Type B pancreatic cell (in vitro differentiated cells): Measurements from ENCODE around the gene LIMS2. TPM values are rescaled to one million over a fixed set of nuclear protein-coding genes. Genes with fewer than 3 reads are reported as not detected.

ENCODE experiments used
- DNase-seq: peaks from one replicate; pipeline ENCODE4 v3.0.0; 2021; ENCODE audit warnings: mixed read lengths; ENCODE audit not compliant: unreplicated experiment; ENCODE audit errors: extremely low spot score
- H3K27ac Mint-ChIP-seq: 2 replicates; pipeline ENCODE4 v1.8.0; 2021; ENCODE audit warnings: mild to moderate bottlenecking, mixed read lengths
- H3K27me3 Mint-ChIP-seq: 2 replicates; pipeline ENCODE4 v1.8.0; 2021; ENCODE audit warnings: mixed read lengths
- H3K36me3 Mint-ChIP-seq: 2 replicates; pipeline ENCODE4 v1.8.0; 2021; ENCODE audit warnings: mixed read lengths
- H3K4me1 Mint-ChIP-seq: one replicate; pipeline ENCODE4 v1.8.0; 2021; ENCODE audit warnings: mixed read lengths; ENCODE audit not compliant: unreplicated experiment
- H3K4me3 Mint-ChIP-seq: 2 replicates; pipeline ENCODE4 v1.8.0; 2021; ENCODE audit warnings: mild to moderate bottlenecking, mixed read lengths
- H3K9me3 Mint-ChIP-seq: 2 replicates; pipeline ENCODE4 v1.8.0; 2021; ENCODE audit warnings: mixed read lengths
- total RNA-seq: library from RNA; stranded (reverse); gene quantifications from 2 replicates; pipeline ENCODE4 v1.2.1, GENCODE V29; 2021; ENCODE audit warnings: low replicate concordance
- TF ChIP-seq, protein P1 (sequence below): fragments of 200-600 bp; sonication (generic); conservative IDR thresholded peaks from 2 replicates; pipeline ENCODE4 v1.5.0; 2021; ENCODE audit warnings: antibody characterized with exemption, mild to moderate bottlenecking

The LIMS2 gene
- total RNA-seq, 1 donor from 2014 or later: 13.1 TPM

DNA sequence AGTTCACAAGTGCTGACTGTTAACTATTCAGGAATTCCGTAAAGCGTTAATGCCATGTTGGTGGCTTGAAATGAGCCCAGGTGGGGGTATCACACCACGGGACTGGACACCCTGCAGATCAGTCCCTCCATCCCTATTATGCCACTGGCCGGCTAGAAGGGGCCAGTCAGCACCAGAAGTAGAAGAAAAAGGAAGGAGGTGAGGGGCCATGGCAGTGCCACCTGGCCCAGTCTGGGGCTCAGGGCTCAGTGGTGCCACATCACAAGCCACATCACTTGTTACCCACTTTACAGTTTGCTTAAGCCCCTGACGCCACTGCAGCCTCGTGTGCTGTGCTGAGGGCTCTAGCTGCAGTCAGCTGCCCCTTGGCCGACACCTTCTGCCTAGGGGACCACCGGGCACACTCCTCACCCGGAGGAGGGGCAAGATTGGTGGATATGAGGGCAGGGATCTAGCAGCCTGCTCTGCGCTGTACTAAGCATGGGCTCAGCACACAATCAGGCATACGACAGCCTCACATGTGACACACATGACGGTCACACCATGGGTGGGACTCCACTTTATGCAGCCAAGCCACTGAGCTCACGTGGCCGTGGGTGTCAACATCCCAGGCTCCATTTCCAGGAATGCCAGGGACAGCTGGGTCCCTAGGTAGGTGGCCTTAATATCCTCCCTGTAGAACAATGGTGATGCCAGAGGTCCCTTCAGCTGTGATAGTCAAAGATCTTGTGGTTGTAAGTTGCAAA is 3.6 kb downstream of the LIMS2 start:
- Mint-ChIP-seq H3K9me3 (no peaks in the 10 kb centered on the region), H3K4me3 (no peak overlapping the region), H3K4me1 (peaks cover 6% of the 10 kb centered on the region), H3K27ac (no peak overlapping the region), H3K27me3 (peaks cover 71% of the 10 kb centered on the region), H3K36me3 (no peaks in the 10 kb centered on the region)
- TF ChIP-seq, protein P1, sequence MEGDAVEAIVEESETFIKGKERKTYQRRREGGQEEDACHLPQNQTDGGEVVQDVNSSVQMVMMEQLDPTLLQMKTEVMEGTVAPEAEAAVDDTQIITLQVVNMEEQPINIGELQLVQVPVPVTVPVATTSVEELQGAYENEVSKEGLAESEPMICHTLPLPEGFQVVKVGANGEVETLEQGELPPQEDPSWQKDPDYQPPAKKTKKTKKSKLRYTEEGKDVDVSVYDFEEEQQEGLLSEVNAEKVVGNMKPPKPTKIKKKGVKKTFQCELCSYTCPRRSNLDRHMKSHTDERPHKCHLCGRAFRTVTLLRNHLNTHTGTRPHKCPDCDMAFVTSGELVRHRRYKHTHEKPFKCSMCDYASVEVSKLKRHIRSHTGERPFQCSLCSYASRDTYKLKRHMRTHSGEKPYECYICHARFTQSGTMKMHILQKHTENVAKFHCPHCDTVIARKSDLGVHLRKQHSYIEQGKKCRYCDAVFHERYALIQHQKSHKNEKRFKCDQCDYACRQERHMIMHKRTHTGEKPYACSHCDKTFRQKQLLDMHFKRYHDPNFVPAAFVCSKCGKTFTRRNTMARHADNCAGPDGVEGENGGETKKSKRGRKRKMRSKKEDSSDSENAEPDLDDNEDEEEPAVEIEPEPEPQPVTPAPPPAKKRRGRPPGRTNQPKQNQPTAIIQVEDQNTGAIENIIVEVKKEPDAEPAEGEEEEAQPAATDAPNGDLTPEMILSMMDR: no peak
- no peak for DNase-seq

DNA sequence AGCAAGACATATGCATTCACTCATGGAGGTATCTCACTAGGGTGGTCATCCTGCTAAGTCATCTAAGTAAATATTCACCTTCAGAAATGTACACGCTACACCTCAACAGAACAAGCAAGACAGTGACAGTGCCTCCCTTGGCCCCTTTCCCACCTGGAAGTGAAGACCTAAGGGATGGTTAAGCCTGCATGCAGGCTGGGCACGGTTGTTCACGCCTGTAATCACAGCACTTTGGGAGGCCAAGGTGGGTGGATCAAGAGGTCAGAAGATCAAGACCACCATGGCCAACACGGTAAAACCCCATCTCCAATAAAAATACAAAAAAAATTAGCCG is 4.4 kb downstream of the LIMS2 start:
- DNase-seq: no peak
- no peaks in the 10 kb centered on the region for H3K36me3 Mint-ChIP-seq

DNA sequence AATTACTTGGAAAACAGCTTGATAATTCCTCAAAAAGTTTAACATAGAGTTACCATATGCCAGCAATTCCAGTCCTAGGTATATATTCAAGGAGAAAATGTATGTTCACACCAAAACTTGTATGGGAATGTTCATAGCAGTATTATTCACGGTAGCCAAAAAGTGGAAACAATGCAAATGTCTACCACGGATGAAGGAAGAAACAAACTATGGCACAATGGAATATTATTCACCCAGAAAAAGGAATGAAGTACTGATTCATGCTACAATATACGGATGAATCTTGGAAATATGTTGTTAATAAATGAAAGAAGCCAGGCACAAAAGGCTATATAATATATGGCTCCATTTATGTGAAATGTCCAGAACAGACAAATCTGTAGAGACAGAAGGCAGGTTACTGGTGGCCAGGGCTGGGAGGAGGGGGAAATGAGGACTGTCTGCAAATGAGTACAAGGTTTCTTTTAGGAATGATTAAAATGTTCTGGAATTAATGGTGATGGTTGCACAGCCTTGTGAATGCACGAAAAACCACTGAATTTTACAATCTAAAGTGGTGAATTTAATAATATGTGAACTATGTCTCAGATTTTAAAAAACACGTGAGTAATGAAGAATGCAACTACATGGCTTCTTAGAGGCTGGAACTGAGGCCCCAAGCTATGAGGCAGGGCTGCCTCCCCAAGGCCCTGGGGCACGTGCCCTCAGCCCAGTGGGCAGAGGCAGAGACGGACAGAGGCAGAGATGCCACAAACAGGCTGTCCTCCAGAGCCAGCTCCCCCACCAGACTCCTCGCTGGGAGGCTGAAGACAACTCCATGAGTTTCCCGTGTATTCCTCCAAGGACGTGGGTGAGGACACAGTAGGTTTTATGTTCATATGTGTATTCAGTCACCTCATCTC is 5.0 kb downstream of the LIMS2 start:
- Mint-ChIP-seq H3K27me3 (peaks cover 73% of the 10 kb centered on the region), H3K36me3 (no peaks in the 10 kb centered on the region), H3K27ac (no peak overlapping the region), H3K9me3 (no peaks in the 10 kb centered on the region), H3K4me3 (no peak overlapping the region), H3K4me1 (no peaks in the 10 kb centered on the region)
- TF ChIP-seq, protein P1: no peak
- DNase-seq: no peak

More for the DNA sequence above, 4.4 kb downstream of the LIMS2 start:
- Mint-ChIP-seq H3K27me3 (peaks cover 71% of the 10 kb centered on the region), H3K27ac (no peak overlapping the region), H3K4me3 (no peak overlapping the region), H3K9me3 (no peaks in the 10 kb centered on the region), H3K4me1 (peaks cover 4% of the 10 kb centered on the region)
- TF ChIP-seq, protein P1: no peak

DNA sequence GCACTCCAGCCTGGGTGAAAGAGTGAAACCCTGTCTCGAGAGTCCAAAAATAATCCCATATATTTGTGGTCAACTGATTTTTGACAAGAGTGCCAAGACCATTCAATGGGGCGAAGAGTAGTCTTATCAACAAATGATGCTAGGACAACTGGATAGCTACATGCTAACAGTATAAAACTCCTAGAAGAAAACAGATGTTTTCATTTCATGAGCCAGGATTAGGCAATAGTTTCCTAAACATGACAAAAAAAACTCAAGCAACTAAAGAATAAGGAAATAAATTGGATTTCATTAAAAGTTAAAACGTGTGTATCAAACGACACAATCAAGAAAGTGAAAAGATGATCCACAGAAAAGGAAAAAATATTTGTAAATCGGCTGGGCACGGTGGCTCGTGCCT is 6.3 kb downstream of the LIMS2 start:
- no peak overlapping the region for H3K4me3 Mint-ChIP-seq
- no peaks in the 10 kb centered on the region for H3K4me1 Mint-ChIP-seq
- H3K27ac Mint-ChIP-seq: no peak overlapping the region
- TF ChIP-seq, protein P1: no peak
- DNase-seq: no peak
- no peaks in the 10 kb centered on the region for H3K9me3 Mint-ChIP-seq
- H3K36me3 Mint-ChIP-seq: no peaks in the 10 kb centered on the region
- peaks cover 78% of the 10 kb centered on the region for H3K27me3 Mint-ChIP-seq

DNA sequence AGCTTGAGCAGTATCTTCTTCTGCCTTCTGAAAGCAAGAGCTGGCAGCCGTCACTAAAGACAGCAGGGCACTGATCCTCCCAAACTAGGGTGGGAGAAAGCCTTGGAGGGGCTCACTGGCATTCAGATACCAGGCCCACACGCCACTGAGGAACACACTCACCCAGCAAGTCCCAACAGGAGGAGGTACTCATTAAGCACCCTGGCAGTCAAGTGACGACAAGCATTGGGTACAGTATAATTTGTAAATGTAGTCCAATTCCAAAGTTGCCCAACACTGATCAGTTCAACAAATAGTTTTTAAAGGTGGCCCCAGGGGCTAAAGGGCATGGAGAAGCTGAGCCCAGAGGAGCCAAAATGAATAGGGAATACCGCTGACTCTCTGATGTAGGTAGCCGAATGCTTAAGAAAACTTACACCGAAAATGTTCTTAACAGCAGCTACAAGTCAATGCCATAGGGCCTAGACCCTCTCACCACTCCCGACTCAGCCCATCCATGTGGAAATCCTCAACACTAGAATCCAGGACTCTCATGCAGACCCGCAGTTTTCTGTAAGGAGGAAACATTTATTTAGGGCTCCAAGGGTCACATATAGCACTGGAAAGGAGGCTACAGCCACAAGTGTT is 9.9 kb downstream of the LIMS2 start:
- peaks cover 5% of the 10 kb centered on the region for H3K4me1 Mint-ChIP-seq

More for the DNA sequence above, 9.9 kb downstream of the LIMS2 start:
- Mint-ChIP-seq H3K27me3 (peaks cover 62% of the 10 kb centered on the region), H3K27ac (no peak overlapping the region), H3K9me3 (no peaks in the 10 kb centered on the region), H3K36me3 (no peaks in the 10 kb centered on the region), H3K4me3 (no peak overlapping the region)
- DNase-seq: no peak
- TF ChIP-seq, protein P1: no peak
